HepG2 (cell line): Measurements from ENCODE around the gene KCTD6. TPM values are rescaled to one million over a fixed set of nuclear protein-coding genes. Genes with fewer than 3 reads are reported as not detected.

ENCODE experiments used
- HNRNPL ChIP-seq: fragments of 200-400 bp; formaldehyde crosslinking; IDR thresholded peaks from 2 replicates; pipeline ENCODE4 v1.6.1; 2017; ENCODE audit warnings: mild to moderate bottlenecking, low read depth, low read length
- MAFG ChIP-seq: sonication (generic); formaldehyde crosslinking; IDR thresholded peaks from 2 replicates; pipeline ENCODE4 v1.5.1; 2020; ENCODE audit warnings: mild to moderate bottlenecking, missing genetic modification reagents
- REPIN1 ChIP-seq: sonication (generic); formaldehyde crosslinking; IDR thresholded peaks from 2 replicates; pipeline ENCODE4 v1.8.0; 2022; ENCODE audit warnings: missing genetic modification reagents, low read depth, mild to moderate bottlenecking, borderline replicate concordance
- RXRA ChIP-seq: sonication (generic); formaldehyde crosslinking; IDR thresholded peaks from 2 replicates; pipeline ENCODE4 v1.5.1; 2020; ENCODE audit warnings: missing genetic modification reagents
- SMAD9 ChIP-seq: sonication (generic); formaldehyde crosslinking; IDR thresholded peaks from 2 replicates; pipeline ENCODE4 v1.5.1; 2020; ENCODE audit warnings: mild to moderate bottlenecking, missing genetic modification reagents
- SP4 ChIP-seq: sonication (generic); formaldehyde crosslinking; IDR thresholded peaks from 2 replicates; pipeline ENCODE4 v1.8.1; 2023; ENCODE audit warnings: mild to moderate bottlenecking, missing genetic modification reagents
- TCF12 ChIP-seq, 2 experiments: fragments of 450-650 bp in 1 of 2; sonication (generic) in 1 of 2; formaldehyde crosslinking in 1 of 2; IDR thresholded peaks; 2 replicates each; pipeline versions ENCODE4 v1.6.1 to v1.8.0; 2017 to 2022; ENCODE audit warnings: antibody characterized with exemption in 1 of 2, mild to moderate bottlenecking in 1 of 2, missing genetic modification reagents in 1 of 2, moderate library complexity in 1 of 2
- ZBTB40 ChIP-seq, 2 experiments: fragments of 450-650 bp in 1 of 2; sonication (generic) in 1 of 2; formaldehyde crosslinking in 1 of 2; IDR thresholded peaks; 2 replicates each; pipeline versions ENCODE4 v1.6.1 to v1.8.0; 2016 to 2022; ENCODE audit warnings: antibody characterized with exemption in 1 of 2, mild to moderate bottlenecking in 1 of 2, missing genetic modification reagents in 1 of 2
- ZNF292 ChIP-seq: sonication (generic); formaldehyde crosslinking; IDR thresholded peaks from 2 replicates; pipeline ENCODE4 v1.8.1; 2022; ENCODE audit warnings: mild to moderate bottlenecking, low read depth, missing genetic modification reagents, borderline replicate concordance
- ZNF501 ChIP-seq: sonication (generic); formaldehyde crosslinking; IDR thresholded peaks from 2 replicates; pipeline ENCODE4 v1.5.1; 2020; ENCODE audit warnings: mild to moderate bottlenecking, moderate library complexity, missing genetic modification reagents
- polyA plus RNA-seq, 8 experiments: library from polyadenylated mRNA; depleted of rRNA in 3 of 8; stranded (reverse) in 7 of 8; unstranded in 1 of 8; fragments of >200 nt; fragmentation: Illumina TruSeq in 4 of 8; extraction: Trizol in 4 of 8; gene quantifications; 2 replicates each; pipeline versions ENCODE4 v1.2.1 to v1.2.3, GENCODE V29; 2011 to 2016; ENCODE audit warnings: low read depth in 4 of 8, missing spikeins in 1 of 8, mixed read lengths in 1 of 8; ENCODE audit not compliant: insufficient read depth in 1 of 8
- total RNA-seq, 5 experiments: library from RNA; depleted of rRNA; stranded (reverse); fragments of >200 nt; fragmentation: Illumina TruSeq; extraction: Trizol; gene quantifications; 2 replicates each; pipeline ENCODE4 v1.2.3, GENCODE V29; 2016; ENCODE audit warnings: low read depth in 1 of 5
- TF ChIP-seq, protein P1 (sequence below): sonication (generic); formaldehyde crosslinking; conservative IDR thresholded peaks from 2 replicates; pipeline ENCODE4 v1.8.0; 2022; ENCODE audit warnings: mild to moderate bottlenecking, moderate library complexity, missing genetic modification reagents

KCTD6 gene
- total and polyA plus RNA-seq, 2 of the 13 experiments (the other 11 are each of a cell fraction or from before 2014, with no cell fraction given): 13.4 to 14.2 TPM

GRCh38 chr3:58463181-58463941, 28.5 kb upstream of the KCTD6 start (continued):
- no peak for TF ChIP-seq ZBTB40 (IDR thresholded peaks at IDR 0.05)
- TF ChIP-seq ZBTB40 (CRISPR knock-in tag; IDR thresholded peaks at IDR 0.05): no peak
- no peak for TF ChIP-seq HNRNPL
- TF ChIP-seq, protein P1, sequence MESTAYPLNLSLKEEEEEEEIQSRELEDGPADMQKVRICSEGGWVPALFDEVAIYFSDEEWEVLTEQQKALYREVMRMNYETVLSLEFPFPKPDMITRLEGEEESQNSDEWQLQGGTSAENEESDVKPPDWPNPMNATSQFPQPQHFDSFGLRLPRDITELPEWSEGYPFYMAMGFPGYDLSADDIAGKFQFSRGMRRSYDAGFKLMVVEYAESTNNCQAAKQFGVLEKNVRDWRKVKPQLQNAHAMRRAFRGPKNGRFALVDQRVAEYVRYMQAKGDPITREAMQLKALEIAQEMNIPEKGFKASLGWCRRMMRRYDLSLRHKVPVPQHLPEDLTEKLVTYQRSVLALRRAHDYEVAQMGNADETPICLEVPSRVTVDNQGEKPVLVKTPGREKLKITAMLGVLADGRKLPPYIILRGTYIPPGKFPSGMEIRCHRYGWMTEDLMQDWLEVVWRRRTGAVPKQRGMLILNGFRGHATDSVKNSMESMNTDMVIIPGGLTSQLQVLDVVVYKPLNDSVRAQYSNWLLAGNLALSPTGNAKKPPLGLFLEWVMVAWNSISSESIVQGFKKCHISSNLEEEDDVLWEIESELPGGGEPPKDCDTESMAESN (CRISPR knock-in tag): peak; percentile 60; the same call in 1 of the 2 replicates
- TF ChIP-seq ZNF501 (CRISPR knock-in tag): peak; percentile 57; the same call in 1 of the 2 replicates
- 0 out of 2 replicates have a peak, but pooled peaks have one; percentile 36 for TF ChIP-seq RXRA (CRISPR knock-in tag)
- no peak for TF ChIP-seq TCF12 (IDR thresholded peaks at IDR 0.05)
- TF ChIP-seq TCF12 (CRISPR knock-in tag; IDR thresholded peaks at IDR 0.05): no peak
- no peak; the same call in 1 of the 2 replicates for TF ChIP-seq REPIN1 (CRISPR knock-in tag)
- TF ChIP-seq ZNF292: no peak
- no peak for TF ChIP-seq SMAD9 (CRISPR knock-in tag)
- 0 out of 2 replicates have a peak, but pooled peaks have one; percentile 16 for TF ChIP-seq SP4 (CRISPR knock-in tag)
- no peak for TF ChIP-seq MAFG (CRISPR knock-in tag)
